Keratinocyte (primary cell): ENCODE measurements around the gene ITPR2.

Source experiments
- EZH2 ChIP-seq: IDR thresholded peaks from one replicate; pipeline ENCODE4 v1.6.1; 2012; ENCODE audit warnings: inconsistent platforms, mild to moderate bottlenecking, low read length, moderate library complexity
- TF ChIP-seq, protein P1 (sequence below), 3 experiments: IDR thresholded peaks in 1 of 3; conservative IDR thresholded peaks in 1 of 3; optimal IDR thresholded peaks in 1 of 3; 2 replicates in 2 of 3; 3 replicates in 1 of 3; pipeline versions ENCODE3 to v1.5.1; 2011; ENCODE audit warnings: low read length in 3 of 3, mild to moderate bottlenecking in 3 of 3, moderate library complexity in 2 of 3, control low read depth in 1 of 3, inconsistent platforms in 1 of 3; ENCODE audit not compliant: insufficient read depth in 2 of 3; ENCODE audit errors: extremely low read depth in 1 of 3

DNA sequence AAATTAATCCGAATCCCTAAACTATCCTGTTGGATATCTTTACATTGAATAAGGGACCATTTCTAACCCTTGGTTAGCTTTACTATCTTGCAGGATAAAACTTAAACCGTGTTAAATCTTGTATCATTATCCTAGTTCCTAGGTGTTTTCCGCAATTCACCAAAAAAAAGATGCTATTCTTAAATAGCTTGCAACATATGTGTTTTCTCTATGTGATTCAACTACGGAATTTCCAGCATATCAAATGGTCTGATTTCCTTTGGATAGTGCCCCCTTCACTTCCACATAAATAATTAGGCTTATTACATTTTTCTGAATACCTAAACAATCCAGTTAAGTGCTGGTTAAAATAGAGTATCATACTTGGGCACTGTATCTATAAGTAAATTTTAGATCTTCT lies 130.3 kb downstream of the ITPR2 start:
- no peak for TF ChIP-seq EZH2
- TF ChIP-seq, protein P1, sequence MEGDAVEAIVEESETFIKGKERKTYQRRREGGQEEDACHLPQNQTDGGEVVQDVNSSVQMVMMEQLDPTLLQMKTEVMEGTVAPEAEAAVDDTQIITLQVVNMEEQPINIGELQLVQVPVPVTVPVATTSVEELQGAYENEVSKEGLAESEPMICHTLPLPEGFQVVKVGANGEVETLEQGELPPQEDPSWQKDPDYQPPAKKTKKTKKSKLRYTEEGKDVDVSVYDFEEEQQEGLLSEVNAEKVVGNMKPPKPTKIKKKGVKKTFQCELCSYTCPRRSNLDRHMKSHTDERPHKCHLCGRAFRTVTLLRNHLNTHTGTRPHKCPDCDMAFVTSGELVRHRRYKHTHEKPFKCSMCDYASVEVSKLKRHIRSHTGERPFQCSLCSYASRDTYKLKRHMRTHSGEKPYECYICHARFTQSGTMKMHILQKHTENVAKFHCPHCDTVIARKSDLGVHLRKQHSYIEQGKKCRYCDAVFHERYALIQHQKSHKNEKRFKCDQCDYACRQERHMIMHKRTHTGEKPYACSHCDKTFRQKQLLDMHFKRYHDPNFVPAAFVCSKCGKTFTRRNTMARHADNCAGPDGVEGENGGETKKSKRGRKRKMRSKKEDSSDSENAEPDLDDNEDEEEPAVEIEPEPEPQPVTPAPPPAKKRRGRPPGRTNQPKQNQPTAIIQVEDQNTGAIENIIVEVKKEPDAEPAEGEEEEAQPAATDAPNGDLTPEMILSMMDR (optimal IDR thresholded peaks at IDR 0.05 in 1 of 3, IDR thresholded peaks at IDR 0.05 in 1 of 3, conservative IDR thresholded peaks at IDR 0.05 in 1 of 3; ENCODE audit: extremely low read depth in 1 of 3, insufficient read depth in 2 of 3, low read length in 3 of 3), result no peak
